DMS153 treated with DMSO at 0.1 percent for 48 hours (cell line): ENCODE results near the gene KCNH3.
"Not testable (repeated sequence)": the region's sequence is repeated elsewhere in the genome, so short reads cannot be mapped to it uniquely, and the experiment has no call there.

Experiments
- DNase-seq: peaks from one replicate; lab custom pipeline; 2025; ENCODE audit not compliant: unreplicated experiment; lab: John Stamatoyannopoulos, UW

KCNH3 gene

GRCh38 chr12:49525942-49526341, 12.9 kb upstream of the KCNH3 start:
- DNase-seq = no peak

DNA sequence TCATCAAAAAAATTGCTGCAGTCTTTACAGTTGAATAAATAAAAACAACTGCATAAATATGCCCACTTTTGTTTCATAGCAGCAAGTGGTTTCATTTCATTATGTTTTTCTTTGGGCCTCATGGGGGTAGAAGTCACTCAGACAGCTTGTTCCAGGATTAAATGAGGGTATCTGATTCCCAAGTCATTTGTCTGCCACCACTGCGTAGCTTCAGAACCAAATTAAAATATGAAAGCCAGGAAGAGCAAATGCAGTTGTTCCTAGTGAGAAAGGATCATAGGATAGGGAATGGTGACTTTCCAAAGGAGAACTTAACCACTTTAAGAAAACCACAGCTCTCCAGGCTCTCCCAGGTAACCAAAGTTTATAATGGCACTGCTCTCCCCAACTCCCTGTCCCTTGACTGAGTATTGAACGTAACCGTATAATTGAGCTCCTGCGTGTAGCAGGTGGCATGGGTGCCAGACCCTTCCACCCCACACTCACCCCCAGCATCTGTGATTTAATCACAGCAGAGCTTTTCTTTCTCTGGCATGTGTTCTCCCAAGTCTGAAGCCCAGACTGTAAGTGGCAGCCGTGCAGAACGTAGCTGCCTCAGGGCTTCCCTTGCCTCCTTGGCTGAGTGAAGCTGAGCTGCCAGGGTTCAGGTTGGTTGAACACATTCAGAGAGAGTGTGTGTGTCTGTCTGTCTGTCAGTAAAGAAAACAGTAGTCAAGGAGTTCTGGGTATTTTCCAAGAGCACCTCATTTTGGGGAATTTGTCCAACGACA, 11.3 kb upstream of the KCNH3 start:
- DNase-seq = no peak

DNA sequence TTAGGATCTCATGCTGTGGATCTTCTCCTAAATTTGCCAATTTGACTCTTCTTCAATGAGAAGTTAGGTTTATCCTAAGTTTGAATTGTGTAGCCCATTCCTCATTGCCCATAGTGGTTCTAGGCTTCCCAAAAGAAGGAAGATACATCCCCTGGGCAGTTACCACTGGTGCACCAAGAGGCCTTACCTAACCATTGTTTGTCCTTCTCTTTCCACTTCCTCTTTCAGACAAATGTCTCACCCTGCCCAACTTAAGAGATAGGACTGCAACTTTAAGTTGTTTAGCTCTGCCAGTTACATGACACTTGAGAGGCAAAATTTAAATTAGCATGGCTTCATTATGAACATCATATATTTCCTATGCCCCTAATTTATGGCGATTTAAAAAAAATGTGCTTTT, 9.4 kb upstream of the KCNH3 start:
- no peak for DNase-seq

DNA sequence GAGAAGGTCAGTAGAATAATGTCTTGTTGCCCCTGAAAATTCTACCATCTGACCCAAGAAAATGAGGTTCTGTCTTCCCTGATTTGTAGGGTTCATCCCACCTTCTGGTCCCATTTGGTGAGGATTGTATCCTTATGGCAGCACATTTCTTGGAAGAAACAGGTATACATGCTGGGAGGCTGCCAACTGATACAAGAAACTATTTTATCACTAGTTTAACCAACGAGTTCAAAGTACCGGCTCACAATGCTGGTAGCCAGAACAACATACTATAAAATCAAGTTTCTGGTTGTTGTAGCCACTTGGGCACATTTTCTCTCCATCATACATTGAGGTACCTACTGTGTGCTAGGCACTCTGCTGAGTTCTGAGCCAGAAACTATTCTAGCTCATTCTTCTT, 7.1 kb upstream of the KCNH3 start:
- DNase-seq = no peak

DNA sequence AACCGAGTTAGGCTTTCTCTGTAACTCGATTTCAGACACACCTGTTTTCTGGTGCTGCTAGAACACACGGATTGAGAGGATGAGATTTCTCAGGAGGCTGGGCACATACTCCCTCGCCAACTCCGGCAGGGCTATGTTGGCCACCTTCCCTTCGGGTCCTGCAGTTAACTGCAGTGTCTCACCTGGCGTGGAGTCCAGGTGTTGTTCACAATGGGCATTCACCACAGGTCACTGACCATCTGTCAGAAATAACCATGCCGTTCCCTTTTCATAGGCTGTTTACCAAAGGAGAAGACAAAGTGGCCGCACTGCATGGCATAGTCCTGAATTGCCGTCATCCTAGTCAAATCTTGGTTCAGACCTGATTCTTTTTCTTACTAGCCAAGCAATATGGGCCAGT, 5.5 kb upstream of the KCNH3 start:
- DNase-seq = no peak

GRCh38 chr12:49534122-49534521, 4.7 kb upstream of the KCNH3 start:
- not testable (repeated sequence) for DNase-seq

DNA sequence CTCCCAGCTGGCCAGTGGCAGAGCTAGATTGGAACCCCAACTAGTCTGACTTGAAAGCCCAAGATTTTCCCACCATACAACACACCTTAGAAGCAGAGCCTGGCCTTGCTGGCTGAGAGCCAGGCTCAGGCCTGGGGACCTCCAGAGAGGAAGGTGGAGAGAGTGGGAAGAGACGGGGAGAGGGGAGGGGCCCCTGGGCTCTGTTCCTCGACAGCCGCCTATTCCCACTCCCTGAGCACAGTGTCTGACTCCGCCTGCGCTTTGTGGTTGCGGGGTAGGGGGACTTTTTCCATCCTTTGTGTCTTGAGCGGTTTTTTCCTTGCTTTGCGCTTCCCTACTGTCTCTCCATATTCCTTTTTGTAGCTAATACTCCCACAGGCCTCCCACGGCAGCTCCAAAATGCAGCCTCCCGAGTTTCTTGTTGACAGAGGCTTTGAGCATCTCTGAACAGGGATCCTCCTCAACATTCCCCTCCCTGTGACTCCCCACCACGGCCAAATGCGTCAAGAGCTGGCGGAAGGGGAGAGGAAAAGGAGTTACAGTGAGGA, 4.0 kb upstream of the KCNH3 start:
- DNase-seq = no peak

DNA sequence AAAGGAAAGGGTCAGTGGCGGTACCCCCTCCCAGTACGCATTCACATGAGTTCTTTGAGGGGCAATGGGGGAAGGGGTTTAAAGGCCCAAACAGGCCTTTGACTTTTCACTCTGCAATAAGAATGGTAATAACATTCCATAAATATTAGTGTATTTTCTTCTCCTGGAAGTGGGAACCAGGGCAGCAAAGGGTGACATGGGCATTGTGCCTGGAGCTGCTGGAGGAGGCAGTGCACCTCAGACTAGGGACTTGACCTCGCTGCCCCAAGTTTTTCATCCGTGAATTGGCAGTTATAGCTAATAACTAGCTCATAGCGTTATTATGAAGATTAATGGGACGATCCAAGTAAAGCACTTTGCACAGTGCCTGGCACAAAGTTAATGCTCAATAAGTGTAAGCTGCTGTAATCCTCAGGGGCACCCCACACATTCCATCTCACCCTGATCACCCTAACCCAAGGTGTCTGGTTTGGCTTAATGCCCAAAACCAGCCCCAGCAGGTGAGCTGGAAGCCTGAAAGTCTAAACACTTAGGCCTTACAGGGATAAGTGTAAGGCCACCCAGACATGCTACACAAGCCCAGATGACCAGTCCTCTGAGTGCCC, 2.8 kb upstream of the KCNH3 start:
- no peak for DNase-seq

- DNase-seq = no peak
Measured at GRCh38 chr12:49536526-49537071, 2.2 kb upstream of the KCNH3 start.

DNA sequence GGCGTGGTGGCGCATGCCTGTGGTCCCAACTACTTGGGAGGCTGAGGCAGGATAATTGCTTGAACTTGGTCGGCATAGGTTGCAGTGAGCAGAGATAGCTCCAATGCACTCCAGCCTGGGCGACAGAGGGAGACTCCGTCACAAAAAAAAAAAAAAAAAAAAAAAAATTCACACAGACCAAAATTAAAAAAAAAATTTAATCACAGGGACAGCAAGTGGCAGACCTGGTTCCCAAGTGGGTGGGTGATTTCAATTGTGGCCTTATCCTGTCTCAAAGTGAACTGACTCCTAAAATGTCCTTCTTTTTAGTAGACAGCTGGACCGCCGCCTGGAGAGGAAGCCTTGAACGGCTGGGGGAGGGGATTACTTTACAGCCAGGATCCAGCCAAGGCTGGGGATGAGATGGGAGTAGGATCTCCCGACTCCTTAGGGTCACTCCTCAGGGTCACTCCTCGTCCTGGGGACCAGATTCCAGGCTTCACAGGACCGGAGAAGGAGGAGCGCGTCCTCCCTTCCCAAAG, 1.5 kb upstream of the KCNH3 start:
- DNase-seq = no peak

DNA sequence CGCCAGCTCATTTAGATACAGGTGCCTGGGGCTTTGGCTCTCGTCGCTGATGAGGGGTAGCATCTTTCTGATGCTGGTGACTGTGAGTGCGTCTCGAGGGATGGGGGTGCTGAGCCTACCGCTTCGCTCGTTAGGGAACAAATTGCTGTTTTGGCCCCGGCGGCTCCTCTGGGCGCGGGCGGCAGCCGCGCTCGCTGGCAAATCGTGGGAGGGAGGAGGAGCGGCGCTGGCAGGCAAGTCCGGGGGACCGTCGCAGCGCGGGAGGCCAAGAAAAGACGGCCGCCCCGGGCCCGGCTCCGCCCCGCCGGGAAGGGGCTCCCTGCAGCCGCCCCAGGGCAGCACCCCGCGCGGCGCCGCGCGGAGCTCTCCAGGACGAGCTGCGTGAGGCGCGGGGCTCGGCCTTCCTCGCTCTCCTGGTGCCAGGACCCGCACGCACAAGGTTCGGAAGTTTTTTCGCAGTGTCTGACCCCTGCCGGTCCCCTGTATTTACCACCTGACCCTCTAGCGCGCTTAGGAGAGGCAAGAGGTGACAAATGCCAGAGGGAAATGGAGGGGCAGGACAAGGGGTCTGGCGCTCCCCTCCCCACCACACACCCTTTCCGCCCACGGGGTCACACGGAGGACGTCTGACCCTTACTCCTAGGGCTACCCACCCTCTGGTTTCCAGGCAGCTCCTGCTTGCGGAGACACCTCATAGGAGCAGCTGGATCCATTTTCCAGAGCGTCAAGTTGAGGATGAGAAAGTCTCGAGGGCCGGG, 899 bp upstream of the KCNH3 start:
- no peak for DNase-seq

DNA sequence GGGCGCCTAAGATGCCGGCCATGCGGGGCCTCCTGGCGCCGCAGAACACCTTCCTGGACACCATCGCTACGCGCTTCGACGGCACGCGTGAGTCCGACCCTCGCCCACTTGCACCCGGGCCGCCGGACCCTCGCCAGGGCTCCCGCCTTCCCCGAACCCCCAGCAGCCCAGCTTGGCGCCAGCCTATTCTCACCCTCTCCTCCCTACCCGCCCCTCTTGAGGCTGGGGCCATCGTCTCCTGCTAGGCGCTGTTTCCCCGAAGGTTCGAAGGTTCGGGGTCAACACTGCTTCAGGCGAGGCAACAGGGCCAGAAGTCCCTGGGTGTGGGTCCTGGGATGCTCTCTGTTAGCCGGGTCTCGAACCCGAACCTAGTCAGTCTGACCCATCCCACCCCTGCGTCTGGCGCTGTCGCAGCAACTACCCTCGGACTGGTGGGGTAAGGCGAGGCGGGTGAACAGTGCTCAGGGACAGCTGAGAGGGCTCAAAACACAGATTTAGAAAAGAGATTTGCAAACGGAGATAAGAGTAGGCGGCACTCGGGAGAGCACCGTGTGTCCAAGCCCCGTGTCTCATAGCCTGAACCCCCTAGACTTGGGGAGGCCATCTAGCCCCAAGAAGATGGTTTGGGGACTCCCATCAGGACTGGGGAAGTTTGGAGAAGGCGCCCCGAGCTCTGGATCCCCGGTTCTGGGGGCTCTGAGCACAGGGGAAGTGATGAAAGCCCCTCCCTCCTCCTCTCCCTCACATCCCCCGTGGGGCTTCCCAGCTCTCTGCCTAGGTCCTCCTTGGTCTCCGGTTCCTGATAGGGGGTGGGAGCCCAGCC, 787 bp downstream of the KCNH3 start:
- DNase-seq = no peak

GRCh38 chr12:49540229-49541139, 1.7 kb downstream of the KCNH3 start:
- no peak for DNase-seq

GRCh38 chr12:49541140-49541861, 2.5 kb downstream of the KCNH3 start:
- DNase-seq = no peak

- no peak for DNase-seq
Measured at GRCh38 chr12:49541911-49542505, 3.2 kb downstream of the KCNH3 start.

- no peak for DNase-seq
Measured at GRCh38 chr12:49542592-49543160, 3.8 kb downstream of the KCNH3 start.

DNA sequence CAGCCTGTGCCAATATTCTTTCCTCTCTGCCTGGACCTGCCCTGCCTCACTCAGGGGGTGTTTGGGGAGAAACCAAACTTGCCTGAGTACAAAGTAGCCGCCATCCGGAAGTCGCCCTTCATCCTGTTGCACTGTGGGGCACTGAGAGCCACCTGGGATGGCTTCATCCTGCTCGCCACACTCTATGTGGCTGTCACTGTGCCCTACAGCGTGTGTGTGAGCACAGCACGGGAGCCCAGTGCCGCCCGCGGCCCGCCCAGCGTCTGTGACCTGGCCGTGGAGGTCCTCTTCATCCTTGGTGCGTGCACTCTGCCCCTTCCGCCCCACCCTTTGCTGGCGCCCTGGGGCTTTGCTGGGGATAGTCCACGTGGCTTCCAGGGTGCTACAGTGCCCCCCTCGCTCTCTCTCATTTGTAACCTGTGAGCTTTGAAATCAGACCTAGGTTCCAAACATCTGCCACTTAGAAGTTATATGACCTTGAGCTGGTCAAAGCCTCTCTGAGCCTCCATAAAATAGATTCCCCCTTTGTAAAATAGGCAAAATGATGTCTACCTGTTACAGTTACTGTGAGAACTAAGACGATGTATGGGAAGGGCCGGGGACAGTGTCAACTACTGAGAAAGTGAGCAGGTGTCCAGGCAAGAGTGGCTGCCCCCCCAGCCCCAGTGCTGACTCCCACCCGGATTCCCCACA, 4.5 kb downstream of the KCNH3 start:
- DNase-seq = no peak
